NCI-H2081 (cell line): ENCODE data around the gene FER.
"Not testable (repeated sequence)": the region's sequence is repeated elsewhere in the genome, so short reads cannot be mapped to it uniquely, and the experiment has no call there.

Experiments
- DNase-seq, 2 experiments: peaks; one replicate each; lab custom pipeline; 2025; lab: John Stamatoyannopoulos, UW

Gene FER

GRCh38 chr5:108747774-108748400 is at the start of gene FER:
FER (plus strand) TSS chr5:108747897; CDS start chr5:108798183, 50,286 bp downstream.
- no peak for DNase-seq

- DNase-seq = not testable (repeated sequence)
These were observed 47.3 kb upstream of the FER start for GRCh38 chr5:108700388-108700787.

- no peak for DNase-seq
These were observed 46.8 kb upstream of the FER start for GRCh38 chr5:108700930-108701329.

- DNase-seq = no peak
These were observed 45.2 kb upstream of the FER start for GRCh38 chr5:108702546-108702945.

GRCh38 chr5:108703313-108703712 is 44.4 kb upstream of the FER start:
- DNase-seq = no peak

GRCh38 chr5:108707141-108707540 is 40.6 kb upstream of the FER start:
- no peak for DNase-seq

- DNase-seq = no peak
These were observed 35.8 kb upstream of the FER start for GRCh38 chr5:108711898-108712297.

GRCh38 chr5:108715408-108715807 is 32.3 kb upstream of the FER start:
- DNase-seq = no peak

- no peak for DNase-seq
These were observed 27.3 kb upstream of the FER start for GRCh38 chr5:108720391-108720790.

GRCh38 chr5:108726446-108727235 is 21.1 kb upstream of the FER start:
- DNase-seq = no peak

- peak in 1 of 2 experiments; percentile 4 for DNase-seq
These were observed 20.5 kb upstream of the FER start for GRCh38 chr5:108727236-108727650.

- peak; percentile 68 to 78 for DNase-seq
These were observed 19.8 kb upstream of the FER start for GRCh38 chr5:108727651-108728565.

- no peak for DNase-seq
These were observed 19.0 kb upstream of the FER start for GRCh38 chr5:108728566-108729241.

GRCh38 chr5:108729242-108729615 is 18.5 kb upstream of the FER start:
- DNase-seq = no peak

- DNase-seq = no peak
These were observed 16.9 kb upstream of the FER start for GRCh38 chr5:108730617-108731340.

GRCh38 chr5:108735790-108736189 is 11.9 kb upstream of the FER start:
- no peak for DNase-seq

- no peak for DNase-seq
These were observed 10.8 kb upstream of the FER start for GRCh38 chr5:108736855-108737254.

- no peak for DNase-seq
These were observed 8.3 kb upstream of the FER start for GRCh38 chr5:108739376-108739775.

GRCh38 chr5:108739906-108740305 is 7.8 kb upstream of the FER start:
- DNase-seq = no peak

GRCh38 chr5:108743319-108743718 is 4.4 kb upstream of the FER start:
- DNase-seq = no peak

- DNase-seq = no peak
These were observed 3.9 kb upstream of the FER start for GRCh38 chr5:108743846-108744245.
